ENCODE measurements around the gene SHISA3. TPM values are rescaled to one million over a fixed set of nuclear protein-coding genes. Genes with fewer than 3 reads are reported as not detected.

The SHISA3 gene
- total RNA-seq, 1 experiment from 2014 or later: not detected

GRCh38 chr4:42420140-42420539, 22.9 kb downstream of the SHISA3 start:
- intact Hi-C loops (cut with micrococcal nuclease; ENCODE audit: unreplicated experiment): no loop called here
- CTCF ChIA-PET: no interaction called here
- no peak overlapping the region for H3K4me3 Mint-ChIP-seq (ENCODE audit: low read depth, unreplicated experiment)
- H3K4me1 Mint-ChIP-seq (ENCODE audit: low read depth, unreplicated experiment): no peaks in the 10 kb centered on the region
- no peaks in the 10 kb centered on the region for H3K27me3 Mint-ChIP-seq (ENCODE audit: unreplicated experiment)
- no peak for TF ChIP-seq CTCF (IDR thresholded peaks at IDR 0.05; ENCODE audit: unreplicated experiment)
- H3K36me3 Mint-ChIP-seq (ENCODE audit: insufficient read depth, unreplicated experiment): no peaks in the 10 kb centered on the region
- H3K9me3 Mint-ChIP-seq (ENCODE audit: low read depth, unreplicated experiment): no peaks in the 10 kb centered on the region
- no peak for DNase-seq
- BruUV-seq (replicated peaks): no TSS peak
- H3K27ac Mint-ChIP-seq (ENCODE audit: unreplicated experiment): no peak overlapping the region

- no peaks in the 10 kb centered on the region for H3K9me3 Mint-ChIP-seq (ENCODE audit: low read depth, unreplicated experiment)
- DNase-seq: no peak
- H3K27ac Mint-ChIP-seq (ENCODE audit: unreplicated experiment): no peak overlapping the region
- no peaks in the 10 kb centered on the region for H3K36me3 Mint-ChIP-seq (ENCODE audit: insufficient read depth, unreplicated experiment)
- no peaks in the 10 kb centered on the region for H3K27me3 Mint-ChIP-seq (ENCODE audit: unreplicated experiment)
- no peak overlapping the region for H3K4me3 Mint-ChIP-seq (ENCODE audit: low read depth, unreplicated experiment)
- no peaks in the 10 kb centered on the region for H3K4me1 Mint-ChIP-seq (ENCODE audit: low read depth, unreplicated experiment)
- no TSS peak for BruUV-seq (replicated peaks)
- CTCF ChIA-PET: no interaction called here
- intact Hi-C loops (cut with micrococcal nuclease; ENCODE audit: unreplicated experiment): no loop called here
- no peak for TF ChIP-seq CTCF (IDR thresholded peaks at IDR 0.05; ENCODE audit: unreplicated experiment)
These were observed 28.1 kb downstream of the SHISA3 start for GRCh38 chr4:42425146-42426065.

GRCh38 chr4:42428036-42428435, 30.7 kb downstream of the SHISA3 start:
- H3K4me1 Mint-ChIP-seq (ENCODE audit: low read depth, unreplicated experiment): no peaks in the 10 kb centered on the region
- H3K27me3 Mint-ChIP-seq (ENCODE audit: unreplicated experiment): no peaks in the 10 kb centered on the region
- no peaks in the 10 kb centered on the region for H3K9me3 Mint-ChIP-seq (ENCODE audit: low read depth, unreplicated experiment)
- intact Hi-C loops (cut with micrococcal nuclease; ENCODE audit: unreplicated experiment): no loop called here
- no TSS peak for BruUV-seq (replicated peaks)
- no peak for TF ChIP-seq CTCF (IDR thresholded peaks at IDR 0.05; ENCODE audit: unreplicated experiment)
- no peak for DNase-seq
- H3K4me3 Mint-ChIP-seq (ENCODE audit: low read depth, unreplicated experiment): no peak overlapping the region
- no peaks in the 10 kb centered on the region for H3K36me3 Mint-ChIP-seq (ENCODE audit: insufficient read depth, unreplicated experiment)
- CTCF ChIA-PET: no interaction called here
- H3K27ac Mint-ChIP-seq (ENCODE audit: unreplicated experiment): no peak overlapping the region

GRCh38 chr4:42436928-42437565, 39.8 kb downstream of the SHISA3 start:
- H3K9me3 Mint-ChIP-seq (ENCODE audit: low read depth, unreplicated experiment): peaks cover 8% of the 10 kb centered on the region
- no peaks in the 10 kb centered on the region for H3K27me3 Mint-ChIP-seq (ENCODE audit: unreplicated experiment)
- intact Hi-C loops (cut with micrococcal nuclease; ENCODE audit: unreplicated experiment): no loop called here
- H3K27ac Mint-ChIP-seq (ENCODE audit: unreplicated experiment): no peak overlapping the region
- no peak overlapping the region for H3K4me3 Mint-ChIP-seq (ENCODE audit: low read depth, unreplicated experiment)
- DNase-seq: no peak
- H3K36me3 Mint-ChIP-seq (ENCODE audit: insufficient read depth, unreplicated experiment): no peaks in the 10 kb centered on the region
- H3K4me1 Mint-ChIP-seq (ENCODE audit: low read depth, unreplicated experiment): no peaks in the 10 kb centered on the region
- no TSS peak for BruUV-seq (replicated peaks)
- CTCF ChIA-PET: no interaction called here
- no peak for TF ChIP-seq CTCF (IDR thresholded peaks at IDR 0.05; ENCODE audit: unreplicated experiment)

All from Calu3 (cell line).